Measurements from ENCODE around the gene SEC23IP.

The SEC23IP gene

GRCh38 chr10:119892188-119893065 is at the start of gene SEC23IP:
Gene SEC23IP (plus strand): TSS chr10:119892730. CDS start chr10:119892783, 53 bp downstream.
- peak within 1 kb of the TSS; percentile 96 to 97 for H3K4me3 ChIP-seq (replicated peaks in 1 of 2; ENCODE audit: low read depth in 2 of 2, low read length in 2 of 2)
- TF ChIP-seq, protein P1, sequence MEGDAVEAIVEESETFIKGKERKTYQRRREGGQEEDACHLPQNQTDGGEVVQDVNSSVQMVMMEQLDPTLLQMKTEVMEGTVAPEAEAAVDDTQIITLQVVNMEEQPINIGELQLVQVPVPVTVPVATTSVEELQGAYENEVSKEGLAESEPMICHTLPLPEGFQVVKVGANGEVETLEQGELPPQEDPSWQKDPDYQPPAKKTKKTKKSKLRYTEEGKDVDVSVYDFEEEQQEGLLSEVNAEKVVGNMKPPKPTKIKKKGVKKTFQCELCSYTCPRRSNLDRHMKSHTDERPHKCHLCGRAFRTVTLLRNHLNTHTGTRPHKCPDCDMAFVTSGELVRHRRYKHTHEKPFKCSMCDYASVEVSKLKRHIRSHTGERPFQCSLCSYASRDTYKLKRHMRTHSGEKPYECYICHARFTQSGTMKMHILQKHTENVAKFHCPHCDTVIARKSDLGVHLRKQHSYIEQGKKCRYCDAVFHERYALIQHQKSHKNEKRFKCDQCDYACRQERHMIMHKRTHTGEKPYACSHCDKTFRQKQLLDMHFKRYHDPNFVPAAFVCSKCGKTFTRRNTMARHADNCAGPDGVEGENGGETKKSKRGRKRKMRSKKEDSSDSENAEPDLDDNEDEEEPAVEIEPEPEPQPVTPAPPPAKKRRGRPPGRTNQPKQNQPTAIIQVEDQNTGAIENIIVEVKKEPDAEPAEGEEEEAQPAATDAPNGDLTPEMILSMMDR (IDR thresholded peaks at IDR 0.05; ENCODE audit: low read depth, low read length), result no peak
- DNase-seq (ENCODE audit: low read depth in 2 of 2), result peak; percentile 96 to 97

GRCh38 chr10:119845656-119846055 is 46.9 kb upstream of the SEC23IP start:
- no peak for DNase-seq (ENCODE audit: low read depth in 2 of 2)
- no peak overlapping the region for H3K4me3 ChIP-seq (replicated peaks in 1 of 2; ENCODE audit: low read depth in 2 of 2, low read length in 2 of 2)
- TF ChIP-seq, protein P1 (IDR thresholded peaks at IDR 0.05; ENCODE audit: low read depth, low read length), result no peak

DNA sequence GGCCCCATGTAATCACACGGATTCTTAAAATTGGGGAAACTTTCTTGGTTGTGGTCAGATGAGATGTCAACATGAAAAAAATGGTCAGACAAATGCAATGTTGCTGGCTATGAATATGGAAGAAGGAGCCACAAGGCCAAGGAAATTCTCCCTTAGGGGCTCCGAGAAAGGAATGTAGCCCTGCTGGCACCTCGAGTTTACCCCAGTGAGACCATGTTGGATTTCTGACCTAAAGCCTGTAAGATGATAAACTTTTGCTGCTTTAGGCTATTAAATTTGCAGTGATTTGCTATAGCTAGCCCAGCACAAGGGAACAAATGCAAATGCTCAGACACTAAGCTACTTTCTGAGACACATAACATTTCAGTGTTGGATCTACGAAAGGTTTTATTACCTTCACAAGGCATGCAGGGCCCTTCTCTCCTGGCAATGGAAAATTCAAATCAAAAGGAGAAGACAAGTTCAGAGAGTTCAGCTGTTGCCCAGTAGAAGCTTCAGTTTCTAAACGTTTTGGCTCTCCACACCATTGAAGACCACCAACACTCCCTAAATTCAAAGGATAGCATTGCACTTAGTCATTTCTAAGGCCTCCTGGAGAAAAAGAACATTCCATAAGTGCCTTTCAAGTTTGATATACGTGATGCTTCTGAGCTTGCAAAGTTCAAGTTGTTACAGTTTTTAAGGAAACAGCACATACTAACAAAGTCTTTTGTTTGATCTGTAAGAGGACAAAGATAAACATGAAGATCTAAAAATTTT is 43.3 kb upstream of the SEC23IP start:
- TF ChIP-seq, protein P1 (IDR thresholded peaks at IDR 0.05; ENCODE audit: low read depth, low read length), result no peak
- DNase-seq (ENCODE audit: low read depth in 2 of 2), result peak; percentile 78 to 82
- no peak overlapping the region for H3K4me3 ChIP-seq (replicated peaks in 1 of 2; ENCODE audit: low read depth in 2 of 2, low read length in 2 of 2)

DNA sequence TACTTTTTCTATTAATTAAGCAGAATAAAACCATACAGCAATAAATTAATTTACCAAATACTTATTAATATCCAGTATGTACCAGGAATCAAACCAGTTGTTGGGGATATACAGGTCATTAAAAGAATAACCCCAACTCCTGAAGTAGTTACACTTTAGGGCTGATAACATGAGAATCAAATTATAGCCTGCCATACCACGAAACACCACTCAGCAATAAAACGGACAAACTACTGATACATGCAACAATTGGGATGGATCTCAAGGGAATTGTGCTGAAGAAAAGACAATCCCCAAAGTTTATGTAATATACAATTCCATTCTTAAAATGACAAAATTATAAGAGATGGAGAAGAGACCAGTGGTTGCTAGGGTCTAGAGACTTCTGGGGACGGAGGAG is 42.6 kb upstream of the SEC23IP start:
- no peak overlapping the region for H3K4me3 ChIP-seq (replicated peaks in 1 of 2; ENCODE audit: low read depth in 2 of 2, low read length in 2 of 2)
- no peak for DNase-seq (ENCODE audit: low read depth in 2 of 2)
- TF ChIP-seq, protein P1 (IDR thresholded peaks at IDR 0.05; ENCODE audit: low read depth, low read length), result no peak

DNA sequence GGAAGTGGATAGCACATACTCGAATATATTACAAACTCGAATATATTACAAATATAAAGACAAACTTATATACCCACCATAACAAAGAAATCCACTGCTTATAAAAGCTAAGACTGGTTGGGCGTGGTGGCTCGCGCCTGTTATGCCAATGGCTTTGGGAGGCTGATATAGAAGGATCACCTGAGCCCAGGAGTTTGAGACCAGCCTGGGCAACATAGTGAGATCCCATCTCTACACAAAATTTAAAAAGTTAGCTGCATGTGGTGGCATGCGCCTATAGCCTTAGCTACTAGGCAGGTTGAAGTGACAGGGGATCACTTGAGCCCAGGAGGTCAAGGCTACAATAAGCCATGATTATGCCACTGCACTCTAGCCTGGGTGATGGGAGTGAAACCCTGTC is 40.3 kb upstream of the SEC23IP start:
- no peak for DNase-seq (ENCODE audit: low read depth in 2 of 2)
- TF ChIP-seq, protein P1 (IDR thresholded peaks at IDR 0.05; ENCODE audit: low read depth, low read length), result no peak
- no peak overlapping the region for H3K4me3 ChIP-seq (replicated peaks in 1 of 2; ENCODE audit: low read depth in 2 of 2, low read length in 2 of 2)

DNA sequence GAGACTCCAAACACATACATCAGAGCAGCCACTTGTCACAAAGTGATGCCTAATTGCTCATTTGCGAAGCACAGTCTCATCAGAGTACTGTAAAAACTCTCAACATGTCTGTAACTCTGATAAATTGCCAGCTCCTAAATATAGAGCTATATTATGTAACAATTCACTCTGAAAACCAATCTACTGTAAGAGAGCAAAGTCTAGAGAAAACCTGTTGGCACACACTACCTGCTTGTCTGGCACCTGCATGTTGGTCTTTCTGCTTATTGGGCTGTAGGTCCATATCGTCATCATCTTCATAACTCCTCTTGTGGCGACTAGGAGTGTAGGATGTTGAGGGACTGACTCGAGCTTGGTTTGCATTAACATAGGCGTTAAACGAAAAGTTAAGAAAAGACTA is 39.7 kb upstream of the SEC23IP start:
- no peak for DNase-seq (ENCODE audit: low read depth in 2 of 2)
- TF ChIP-seq, protein P1 (IDR thresholded peaks at IDR 0.05; ENCODE audit: low read depth, low read length), result no peak
- no peak overlapping the region for H3K4me3 ChIP-seq (replicated peaks in 1 of 2; ENCODE audit: low read depth in 2 of 2, low read length in 2 of 2)
